ENCODE data around the gene HOXA3. TPM values are rescaled to one million over a fixed set of nuclear protein-coding genes. Genes with fewer than 3 reads are reported as not detected.

Gene HOXA3
- total RNA-seq, 1 donor from 2014 or later = not detected

- TF ChIP-seq EZH2phosphoT487 (IDR thresholded peaks at IDR 0.05) (no peak), EZH2 (IDR thresholded peaks at IDR 0.05) (no peak), CTCF (IDR thresholded peaks at IDR 0.05) (no peak)
- peaks cover 2% of the 10 kb centered on the region for H3K27me3 Mint-ChIP-seq (ENCODE audit: insufficient read depth, low read depth)
- H3K27ac ChIP-seq = no peak overlapping the region
- no peaks in the 10 kb centered on the region for H3K79me2 ChIP-seq (ENCODE audit: low read depth)
- H3F3A ChIP-seq (ENCODE audit: low read depth) = no peaks in the 10 kb centered on the region
- peak overlapping the region; percentile 17 for H2AFZ ChIP-seq (replicated peaks)
- no peak overlapping the region for H3K27ac Mint-ChIP-seq
- no peak for DNase-seq (ENCODE audit: low spot score)
- H3K9ac ChIP-seq = no peak overlapping the region
- no peak overlapping the region for H3K4me2 ChIP-seq
- no peaks in the 10 kb centered on the region for H3K4me1 Mint-ChIP-seq
- H3K4me3 Mint-ChIP-seq = no peak overlapping the region
- H3K27me3 ChIP-seq = peaks cover 5% of the 10 kb centered on the region
- no peaks in the 10 kb centered on the region for H3K9me3 Mint-ChIP-seq
- H3K9me3 ChIP-seq (ENCODE audit: low read depth) = no peaks in the 10 kb centered on the region
- H3K4me3 ChIP-seq = no peak overlapping the region
- no peaks in the 10 kb centered on the region for H4K20me1 ChIP-seq (ENCODE audit: low read depth)
- no peaks in the 10 kb centered on the region for H3K4me1 ChIP-seq
- no peaks in the 10 kb centered on the region for H3K36me3 ChIP-seq
- H3K36me3 Mint-ChIP-seq = no peaks in the 10 kb centered on the region
These were observed 87.7 kb downstream of the HOXA3 start for GRCh38 chr7:27064661-27065060.

GRCh38 chr7:27064159-27064558, 88.2 kb downstream of the HOXA3 start:
- no peak for TF ChIP-seq EZH2phosphoT487 (IDR thresholded peaks at IDR 0.05)
- no peak for TF ChIP-seq CTCF (IDR thresholded peaks at IDR 0.05)
- no peak for TF ChIP-seq EZH2 (IDR thresholded peaks at IDR 0.05)
- no peak overlapping the region for H3K27ac Mint-ChIP-seq

GRCh38 chr7:27062946-27063345, 89.4 kb downstream of the HOXA3 start:
- DNase-seq (ENCODE audit: low spot score) = no peak
- Histone ChIP-seq H3K27me3 (peaks cover 12% of the 10 kb centered on the region), H3K36me3 (no peaks in the 10 kb centered on the region), H3F3A (ENCODE audit: low read depth) (no peaks in the 10 kb centered on the region), H3K27ac (no peak overlapping the region), H3K9ac (no peak overlapping the region), H3K4me2 (no peak overlapping the region), H2AFZ (replicated peaks) (no peak overlapping the region), H4K20me1 (ENCODE audit: low read depth) (no peaks in the 10 kb centered on the region), H3K4me1 (no peaks in the 10 kb centered on the region), H3K4me3 (no peak overlapping the region), H3K79me2 (ENCODE audit: low read depth) (no peaks in the 10 kb centered on the region), H3K9me3 (ENCODE audit: low read depth) (no peaks in the 10 kb centered on the region)
- no peak for TF ChIP-seq CTCF (IDR thresholded peaks at IDR 0.05)
- TF ChIP-seq EZH2phosphoT487 (IDR thresholded peaks at IDR 0.05) = no peak
- no peak for TF ChIP-seq EZH2 (IDR thresholded peaks at IDR 0.05)
- H3K27ac Mint-ChIP-seq = no peak overlapping the region
- H3K4me3 Mint-ChIP-seq = no peak overlapping the region
- no peaks in the 10 kb centered on the region for H3K36me3 Mint-ChIP-seq
- no peaks in the 10 kb centered on the region for H3K4me1 Mint-ChIP-seq
- H3K27me3 Mint-ChIP-seq (ENCODE audit: insufficient read depth, low read depth) = no peaks in the 10 kb centered on the region
- H3K9me3 Mint-ChIP-seq = no peaks in the 10 kb centered on the region

More at GRCh38 chr7:27064159-27064558, 88.2 kb downstream of the HOXA3 start:
- Histone ChIP-seq H3K9me3 (ENCODE audit: low read depth) (no peaks in the 10 kb centered on the region), H3K36me3 (no peaks in the 10 kb centered on the region), H3K27me3 (peaks cover 10% of the 10 kb centered on the region), H3K4me1 (no peaks in the 10 kb centered on the region), H3K79me2 (ENCODE audit: low read depth) (no peaks in the 10 kb centered on the region), H3F3A (ENCODE audit: low read depth) (no peaks in the 10 kb centered on the region), H4K20me1 (ENCODE audit: low read depth) (no peaks in the 10 kb centered on the region), H3K27ac (no peak overlapping the region), H3K4me3 (no peak overlapping the region), H3K4me2 (no peak overlapping the region), H2AFZ (replicated peaks) (peak overlapping the region; percentile 17), H3K9ac (no peak overlapping the region)
- Mint-ChIP-seq H3K4me1 (no peaks in the 10 kb centered on the region), H3K36me3 (no peaks in the 10 kb centered on the region), H3K9me3 (no peaks in the 10 kb centered on the region), H3K4me3 (no peak overlapping the region), H3K27me3 (ENCODE audit: insufficient read depth, low read depth) (peaks cover 2% of the 10 kb centered on the region)
- no peak for DNase-seq (ENCODE audit: low spot score)

MicroRNAs encoded within 50 kb of the gene (microRNA counts, 767-probe panel; counts per million panel counts)
- microRNA hsa-miR-196b-5p = 460 counts per million, percentile 90 among the panel's probes with 10 or more counts

Small RNA genes within 50 kb of the gene (microRNA-seq; reads per million reads assigned to microRNA genes)
- gene MIR196B = 5.3 reads per million, percentile 25 among the genes with 10 or more reads in this experiment

Small RNA genes within 50 kb of the gene (small RNA-seq; reads per million reads assigned to genes)
- gene AC004080.5 = not detected
- not detected for gene RF01977
- not detected for gene RF02140
- gene RF02141 = not detected

Other genes starting within 250 kb of the HOXA3 start
- not detected in 2 replicates for gene HOXA1, start 56.6 kb downstream of the HOXA3 start, total RNA-seq (ENCODE audit: low replicate concordance)
- not detected in 2 replicates for gene HOXA2, start 49.9 kb downstream of the HOXA3 start, total RNA-seq (ENCODE audit: low replicate concordance)
- gene HOXA4, start 21.8 kb downstream of the HOXA3 start, total RNA-seq (ENCODE audit: low replicate concordance) = not detected in 2 replicates
- not detected in 2 replicates for gene HOXA5, start 8.9 kb downstream of the HOXA3 start, total RNA-seq (ENCODE audit: low replicate concordance)
- not detected in 2 replicates for gene HOXA6, start 4.8 kb downstream of the HOXA3 start, total RNA-seq (ENCODE audit: low replicate concordance)
- not detected in 2 replicates for gene HOXA7, start 4.1 kb upstream of the HOXA3 start, total RNA-seq (ENCODE audit: low replicate concordance)
- gene HOXA9, start 13.0 kb upstream of the HOXA3 start, total RNA-seq (ENCODE audit: low replicate concordance) = not detected in 2 replicates
- not detected in 2 replicates for gene HOXA10, start 21.7 kb upstream of the HOXA3 start, total RNA-seq (ENCODE audit: low replicate concordance)
- gene HOXA11, start 32.6 kb upstream of the HOXA3 start, total RNA-seq (ENCODE audit: low replicate concordance) = not detected in 2 replicates
- not detected in 2 replicates for gene HOXA13, start 47.5 kb upstream of the HOXA3 start, total RNA-seq (ENCODE audit: low replicate concordance)
- gene EVX1, start 90.2 kb upstream of the HOXA3 start, total RNA-seq (ENCODE audit: low replicate concordance) = not detected in 2 replicates

All from neural progenitor cell (in vitro differentiated cells).